HepG2 (cell line): ENCODE measurements around the gene LYRM2. TPM values are rescaled to one million over a fixed set of nuclear protein-coding genes. Genes with fewer than 3 reads are reported as not detected.

Experiments
- CSRNP1 ChIP-seq: sonication (generic); formaldehyde crosslinking; IDR thresholded peaks from 2 replicates; pipeline ENCODE4 v1.8.1; 2023; ENCODE audit warnings: mild to moderate bottlenecking, missing genetic modification reagents
- NR2C2 ChIP-seq: sonication (generic); formaldehyde crosslinking; IDR thresholded peaks from 2 replicates; pipeline ENCODE4 v1.4.0; 2020; ENCODE audit warnings: missing genetic modification reagents, mild to moderate bottlenecking, moderate library complexity, borderline replicate concordance
- SNAPC4 ChIP-seq: sonication (generic); formaldehyde crosslinking; IDR thresholded peaks from 2 replicates; pipeline ENCODE4 v1.4.0; 2020; ENCODE audit warnings: mild to moderate bottlenecking, missing genetic modification reagents
- SOX13 ChIP-seq, 3 experiments: fragments of 450-650 bp in 1 of 3; sonication (generic) in 1 of 3; formaldehyde crosslinking in 1 of 3; IDR thresholded peaks in 2 of 3; conservative IDR thresholded peaks in 1 of 3; 2 replicates each; pipeline versions ENCODE4 v1.5.0 to v1.6.1; 2016 to 2020; ENCODE audit warnings: antibody characterized with exemption in 1 of 3, mild to moderate bottlenecking in 1 of 3, missing compliant biosample characterization in 1 of 3, missing genetic modification reagents in 1 of 3, moderate library complexity in 1 of 3
- ZBTB34 ChIP-seq: sonication (generic); formaldehyde crosslinking; IDR thresholded peaks from 2 replicates; pipeline ENCODE4 v1.8.0; 2022; ENCODE audit warnings: mild to moderate bottlenecking, missing genetic modification reagents
- ZNF451 ChIP-seq: sonication (generic); formaldehyde crosslinking; IDR thresholded peaks from 2 replicates; pipeline ENCODE4 v1.5.0; 2020; ENCODE audit warnings: mild to moderate bottlenecking, missing genetic modification reagents
- ZNF510 ChIP-seq: sonication (generic); formaldehyde crosslinking; IDR thresholded peaks from 2 replicates; pipeline ENCODE4 v1.4.0; 2020; ENCODE audit warnings: low read depth, mild to moderate bottlenecking, missing genetic modification reagents
- ZNF687 ChIP-seq: sonication (generic); formaldehyde crosslinking; IDR thresholded peaks from 2 replicates; pipeline ENCODE4 v1.5.1; 2020; ENCODE audit warnings: mild to moderate bottlenecking, missing genetic modification reagents, moderate library complexity
- polyA plus RNA-seq, 8 experiments: library from polyadenylated mRNA; depleted of rRNA in 3 of 8; stranded (reverse) in 7 of 8; unstranded in 1 of 8; fragments of >200 nt; fragmentation: Illumina TruSeq in 4 of 8; extraction: Trizol in 4 of 8; gene quantifications; 2 replicates each; pipeline versions ENCODE4 v1.2.1 to v1.2.3, GENCODE V29; 2011 to 2016; ENCODE audit warnings: low read depth in 4 of 8, missing spikeins in 1 of 8, mixed read lengths in 1 of 8; ENCODE audit not compliant: insufficient read depth in 1 of 8
- total RNA-seq, 5 experiments: library from RNA; depleted of rRNA; stranded (reverse); fragments of >200 nt; fragmentation: Illumina TruSeq; extraction: Trizol; gene quantifications; 2 replicates each; pipeline ENCODE4 v1.2.3, GENCODE V29; 2016; ENCODE audit warnings: low read depth in 1 of 5

The LYRM2 gene
- total and polyA plus RNA-seq, 2 of the 13 experiments (the other 11 are each of a cell fraction or from before 2014, with no cell fraction given): 17.8 to 32.6 TPM

- TF ChIP-seq SNAPC4 (CRISPR knock-in tag) (peak; percentile 67; the same call in 1 of the 2 replicates), CSRNP1 (CRISPR knock-in tag) (peak; percentile 72; the same call in 1 of the 2 replicates), ZBTB34 (0 out of 2 replicates have a peak, but pooled peaks have one; percentile 23), ZNF510 (CRISPR knock-in tag) (0 out of 2 replicates have a peak, but pooled peaks have one; percentile 69), SOX13 (IDR thresholded peaks at IDR 0.05) (no peak), SOX13 (CRISPR knock-in tag; conservative IDR thresholded peaks at IDR 0.05 in 1 of 2, IDR thresholded peaks at IDR 0.05 in 1 of 2) (0 out of 4 replicates have a peak, but pooled peaks of 1 of the 2 experiments have one; percentile 42), NR2C2 (CRISPR knock-in tag) (peak; percentile 55; the same call in 1 of the 2 replicates), ZNF687 (peak; percentile 94), ZNF451 (0 out of 2 replicates have a peak, but pooled peaks have one; percentile 26)
Measured at GRCh38 chr6:89638320-89639195, at the start of gene LYRM2 (continued).
